ENCODE measurements around the gene PTDSS2.

Gene PTDSS2

GRCh38 chr11:490186-490929 lies 40.3 kb downstream of the PTDSS2 start:
- TF ChIP-seq CTCF (IDR thresholded peaks at IDR 0.05; ENCODE audit: low read depth, low read length): no peak
- Histone ChIP-seq H3K4me1 (no peaks in the 10 kb centered on the region), H3K9me3 (no peaks in the 10 kb centered on the region), H3K4me3 (ENCODE audit: low read depth, low read length) (no peak overlapping the region), H3K36me3 (peaks cover 7% of the 10 kb centered on the region), H3K27me3 (no peaks in the 10 kb centered on the region)
- no peak for DNase-seq

GRCh38 chr11:490930-491260 lies 40.8 kb downstream of the PTDSS2 start:
- TF ChIP-seq CTCF (IDR thresholded peaks at IDR 0.05; ENCODE audit: low read depth, low read length): no peak
- H3K36me3 ChIP-seq: peaks cover 7% of the 10 kb centered on the region
- no peaks in the 10 kb centered on the region for H3K4me1 ChIP-seq
- H3K27me3 ChIP-seq: no peaks in the 10 kb centered on the region
- H3K4me3 ChIP-seq (ENCODE audit: low read depth, low read length): no peak overlapping the region
- no peak for DNase-seq
- H3K9me3 ChIP-seq: no peaks in the 10 kb centered on the region

- H3K36me3 ChIP-seq: peaks cover 7% of the 10 kb centered on the region
- TF ChIP-seq CTCF (IDR thresholded peaks at IDR 0.05; ENCODE audit: low read depth, low read length): no peak
- DNase-seq: no peak
- no peak overlapping the region for H3K4me3 ChIP-seq (ENCODE audit: low read depth, low read length)
- H3K27me3 ChIP-seq: no peaks in the 10 kb centered on the region
- H3K4me1 ChIP-seq: no peaks in the 10 kb centered on the region
- H3K9me3 ChIP-seq: no peaks in the 10 kb centered on the region
Measured at GRCh38 chr11:491358-491757, 41.3 kb downstream of the PTDSS2 start.

- peaks cover 10% of the 10 kb centered on the region for H3K36me3 ChIP-seq
- DNase-seq: no peak
- H3K9me3 ChIP-seq: no peaks in the 10 kb centered on the region
- no peaks in the 10 kb centered on the region for H3K27me3 ChIP-seq
- TF ChIP-seq CTCF (IDR thresholded peaks at IDR 0.05; ENCODE audit: low read depth, low read length): no peak
- H3K4me1 ChIP-seq: no peaks in the 10 kb centered on the region
- no peak overlapping the region for H3K4me3 ChIP-seq (ENCODE audit: low read depth, low read length)
Measured at GRCh38 chr11:492427-493226, 42.5 kb downstream of the PTDSS2 start.

- no peaks in the 10 kb centered on the region for H3K27me3 ChIP-seq
Measured at GRCh38 chr11:494761-495536, 44.9 kb downstream of the PTDSS2 start.

More at GRCh38 chr11:494761-495536, 44.9 kb downstream of the PTDSS2 start:
- Histone ChIP-seq H3K4me3 (ENCODE audit: low read depth, low read length) (no peak overlapping the region), H3K36me3 (peaks cover 23% of the 10 kb centered on the region), H3K9me3 (no peaks in the 10 kb centered on the region), H3K4me1 (no peaks in the 10 kb centered on the region)
- TF ChIP-seq CTCF (IDR thresholded peaks at IDR 0.05; ENCODE audit: low read depth, low read length): no peak
- DNase-seq: peak; percentile 34
